Heart left ventricle (tissue), 16 donors: ENCODE results near the gene CRYL1. TPM values are rescaled to one million over a fixed set of nuclear protein-coding genes. Genes with fewer than 3 reads are reported as not detected.

Experiments
- ATAC-seq, 4 donors: fragments of 200-7000 bp; cut with Tn5 transposase; one replicate each; pipeline ENCODE4 v1.9.1; 2020 to 2022; ENCODE audit warnings: moderate library complexity in 4 of 4, mild to moderate bottlenecking in 3 of 4, moderate number of reproducible peaks in 1 of 4
- DNase-seq, 5 donors: peaks; one replicate each; pipeline ENCODE4 v3.0.0-alpha.2; 2020
- H3K27ac ChIP-seq, 12 donors: fragments of 200-600 bp; sonication (generic) in 4 of 12; one replicate each; pipeline versions ENCODE4 v1.5.0 to v1.8.0; 2016 to 2022; ENCODE audit warnings: mild to moderate bottlenecking in 2 of 12
- H3K27me3 ChIP-seq, 9 donors: fragments of 200-600 bp; sonication (generic) in 2 of 9; one replicate each; pipeline versions ENCODE4 v1.5.1 to v1.8.0; 2016 to 2022; ENCODE audit warnings: mild to moderate bottlenecking in 3 of 9
- H3K36me3 ChIP-seq, 9 donors: fragments of 200-600 bp; sonication (generic) in 2 of 9; one replicate each; pipeline versions ENCODE4 v1.5.0 to v1.8.0; 2018 to 2022; ENCODE audit warnings: mild to moderate bottlenecking in 2 of 9
- H3K4me1 ChIP-seq, 12 donors: fragments of 200-600 bp; sonication (generic) in 4 of 12; one replicate each; pipeline versions ENCODE4 v1.5.0 to v1.8.0; 2016 to 2022; ENCODE audit warnings: mild to moderate bottlenecking in 3 of 12
- H3K4me3 ChIP-seq, 12 donors: fragments of 200-600 bp; sonication (generic) in 4 of 12; one replicate each; pipeline versions ENCODE4 v1.5.0 to v1.8.0; 2017 to 2022; ENCODE audit warnings: mild to moderate bottlenecking in 9 of 12, moderate library complexity in 4 of 12
- H3K9me3 ChIP-seq, 12 donors: fragments of 200-600 bp; sonication (generic) in 4 of 12; one replicate each; pipeline versions ENCODE4 v1.5.0 to v1.8.0; 2016 to 2022; ENCODE audit warnings: mild to moderate bottlenecking in 1 of 12
- CTCF ChIP-seq, 12 donors: fragments of 200-600 bp; sonication (generic) in 4 of 12; IDR thresholded peaks; one replicate each; pipeline versions ENCODE4 v1.5.0 to v1.8.0; 2018 to 2022; ENCODE audit warnings: antibody characterized with exemption in 12 of 12, mild to moderate bottlenecking in 5 of 12
- POLR2A ChIP-seq, 2 donors: fragments of 450-650 bp; IDR thresholded peaks; one replicate each; pipeline ENCODE4 v1.6.1; 2017; ENCODE audit warnings: antibody characterized with exemption in 2 of 2, mild to moderate bottlenecking in 2 of 2, moderate library complexity in 2 of 2
- WGBS, 4 donors: extraction: QIAGEN DNeasy Blood & Tissue Kit in 2 of 4; methylation state at CpG; one replicate each; pipeline versions ENCODE4 v1.1.5 to v1.1.7; 2013 to 2018; 5-methylcytosine and 5-hydroxymethylcytosine counted together
- intact Hi-C, 10 donors: fragments of 100-400 bp; cut with DNase I; formaldehyde crosslinking; loops; one replicate each; pipeline versions ENCODE4 v1.11.1 to v1.14.2; 2022
- polyA plus RNA-seq, 2 donors: library from polyadenylated mRNA; stranded (reverse); fragments of 200-250 nt; gene quantifications; one replicate each; pipeline ENCODE4 v1.2.3, GENCODE V29; 2013
- total RNA-seq, 9 donors: library from RNA; depleted of rRNA in 2 of 9; stranded (reverse); fragments of >200 nt in 2 of 9; fragmentation: NEBNext Ultra II Directional in 3 of 9; extraction: Animal tissue kit (Norgen Biotek cat#: 25700) in 3 of 9; gene quantifications; one replicate each; pipeline versions ENCODE4 v1.1.0 to v1.2.4, GENCODE V29; 2016 to 2023
- donor health status: ischemic (EF 13 %, LVEDD 7.1; RV severe dilation, severe dysfunction).
- donor health status: healthy with polysubstance abuse.
- donor health status: DM: no; HTN: yes; CAD: no.
- donor health status: DM: no; HTN: no; CAD: no.
- donor health status: ischemic (EF 25% LVEDD 6.9; RV normal size, moderate dysfunction).
- donor health status: ischemic (EF 25% LVEDD 5.7; RV mildly dilated, moderate dysfunction).
- donor health status: healthy.
- donor health status: DM: yes; HTN: yes; CAD: no.
- donor health status: ischemic (EF 35%, LVEDD 5.7; RV mildly dilated, moderate dysfunction).
- donor health status: nonischemic (EF 11% LVEDD 7.7; RV severe dilation, severe dysfunction).
- donor health status: DM: yes; HTN: yes; CAD: no.
- donor health status: PGD.
- donor health status: ischemic (EF 29% LVEDD 5.4; RV normal size, mild dysfunction).
- donor health status: nonischemic (EF 23%, LVEDD 6.1; RV moderate dilation, normal function).

Gene CRYL1
- total and polyA plus RNA-seq, 11 donors = 10.7 to 36.5 (median 20.9) TPM

GRCh38 chr13:20381401-20381800, 144.3 kb downstream of the CRYL1 start:
- WGBS, 4 donors = 72 to 81% (median 76%) methylated on average over 3 of the region's 3 CpGs
- DNase-seq (no peak), ATAC-seq (no peak)
- Histone ChIP-seq H3K27ac (no peak overlapping the region), H3K4me1 (no peaks in the 10 kb centered on the region), H3K27me3 (no peaks in the 10 kb centered on the region), H3K36me3 (no peaks in the 10 kb centered on the region), H3K9me3 (no peaks in the 10 kb centered on the region), H3K4me3 (no peak overlapping the region)
- TF ChIP-seq POLR2A (IDR thresholded peaks at IDR 0.05) = no peak
- intact Hi-C loops = no loop called here

- no peak overlapping the region for H3K4me3 ChIP-seq
- DNase-seq (peak in 1 of 5 donors; percentile 9), ATAC-seq (no peak)
- TF ChIP-seq CTCF (IDR thresholded peaks at IDR 0.05) = no peak
- TF ChIP-seq POLR2A (IDR thresholded peaks at IDR 0.05) = no peak
- H3K9me3 ChIP-seq = no peaks in the 10 kb centered on the region
- H3K27ac ChIP-seq = no peak overlapping the region
- no peaks in the 10 kb centered on the region for H3K27me3 ChIP-seq
- 64 to 79% (median 70%) methylated on average over 6 of the region's 6 CpGs for WGBS, 4 donors
- intact Hi-C loops = no loop called here
- no peaks in the 10 kb centered on the region for H3K36me3 ChIP-seq
- H3K4me1 ChIP-seq = no peaks in the 10 kb centered on the region
These were observed 146.9 kb downstream of the CRYL1 start for GRCh38 chr13:20378721-20379120.

- H3K27ac ChIP-seq = no peak overlapping the region
- no peaks in the 10 kb centered on the region for H3K27me3 ChIP-seq
- WGBS, 4 donors = 72 to 86% (median 79%) methylated on average over 6 of the region's 6 CpGs
- ATAC-seq (no peak), DNase-seq (peak in 1 of 5 donors; percentile 2)
- no peak overlapping the region for H3K4me3 ChIP-seq
- intact Hi-C loops = no loop called here
- H3K4me1 ChIP-seq = no peaks in the 10 kb centered on the region
- no peaks in the 10 kb centered on the region for H3K36me3 ChIP-seq
- no peak for TF ChIP-seq CTCF (IDR thresholded peaks at IDR 0.05)
- no peak for TF ChIP-seq POLR2A (IDR thresholded peaks at IDR 0.05)
- no peaks in the 10 kb centered on the region for H3K9me3 ChIP-seq
These were observed 147.9 kb downstream of the CRYL1 start for GRCh38 chr13:20377720-20378119.

GRCh38 chr13:20375871-20376270, 149.8 kb downstream of the CRYL1 start:
- 85 to 99% (median 91%) methylated on average over 6 of the region's 6 CpGs for WGBS, 4 donors

More at GRCh38 chr13:20375871-20376270, 149.8 kb downstream of the CRYL1 start:
- ATAC-seq (no peak), DNase-seq (no peak)
- intact Hi-C loops = no loop called here
- no peak for TF ChIP-seq CTCF (IDR thresholded peaks at IDR 0.05)
- TF ChIP-seq POLR2A (IDR thresholded peaks at IDR 0.05) = no peak
- Histone ChIP-seq H3K9me3 (no peaks in the 10 kb centered on the region), H3K27me3 (no peaks in the 10 kb centered on the region), H3K4me1 (no peaks in the 10 kb centered on the region), H3K4me3 (no peak overlapping the region), H3K27ac (no peak overlapping the region), H3K36me3 (no peaks in the 10 kb centered on the region)
